Erythroblast (primary cell): ENCODE measurements around the gene ECSCR.

Experiments
- GATA1 ChIP-seq: IDR thresholded peaks from 2 replicates; pipeline ENCODE4 v1.6.1; 2011; ENCODE audit warnings: low read depth, mild to moderate bottlenecking, control low read depth, low read length, moderate library complexity
- POLR2A ChIP-seq: IDR thresholded peaks from 2 replicates; pipeline ENCODE4 v1.6.1; 2011; ENCODE audit warnings: mild to moderate bottlenecking, low read length

- no peak for TF ChIP-seq POLR2A
- no peak for TF ChIP-seq GATA1
Observed at GRCh38 chr5:139430015-139430414, 32.5 kb downstream of the ECSCR start.
